ENCODE data around the gene HOXC13.

HOXC13 gene

DNA sequence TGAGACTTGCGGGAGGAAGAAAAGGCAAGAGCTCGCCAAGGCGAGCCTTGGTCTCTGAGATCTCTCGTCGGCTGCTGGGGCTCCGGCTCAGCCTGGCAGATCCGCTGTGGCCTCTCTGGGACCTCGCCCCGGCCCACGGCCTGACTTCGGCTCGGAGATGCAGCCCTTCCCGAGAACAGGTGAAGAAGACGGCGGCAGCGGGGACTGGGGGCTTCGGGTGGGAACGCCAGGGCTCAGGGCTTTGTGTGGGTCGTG is 55.3 kb downstream of the HOXC13 start:
- Histone ChIP-seq H4K20me1 (ENCODE audit: insufficient read depth, low read length) (no peaks in the 10 kb centered on the region), H3K27me3 (ENCODE audit: insufficient read depth, low read length, poor library complexity) (peaks cover 70% of the 10 kb centered on the region), H3K36me3 (ENCODE audit: insufficient read depth, low read length) (no peaks in the 10 kb centered on the region), H3K9me3 (ENCODE audit: insufficient read depth, low read length, severe bottlenecking) (no peaks in the 10 kb centered on the region), H3K4me1 (ENCODE audit: insufficient read depth, low read length) (peaks cover 26% of the 10 kb centered on the region), H3K79me2 (ENCODE audit: insufficient read depth, low read length) (no peaks in the 10 kb centered on the region), H3K4me3 (ENCODE audit: low read depth in 1 of 2, low read length in 2 of 2) (no peak overlapping the region), H2AFZ (ENCODE audit: low read depth, low read length) (no peak overlapping the region), H3K27ac (ENCODE audit: low read length) (no peak overlapping the region), H3K4me2 (ENCODE audit: insufficient read depth, low read length) (no peak overlapping the region), H3K9ac (ENCODE audit: low read depth, low read length) (no peak overlapping the region)
- DNase-seq (no peak), ATAC-seq (ENCODE audit: insufficient read depth, low read depth) (no peak)
- TF ChIP-seq, protein P1, sequence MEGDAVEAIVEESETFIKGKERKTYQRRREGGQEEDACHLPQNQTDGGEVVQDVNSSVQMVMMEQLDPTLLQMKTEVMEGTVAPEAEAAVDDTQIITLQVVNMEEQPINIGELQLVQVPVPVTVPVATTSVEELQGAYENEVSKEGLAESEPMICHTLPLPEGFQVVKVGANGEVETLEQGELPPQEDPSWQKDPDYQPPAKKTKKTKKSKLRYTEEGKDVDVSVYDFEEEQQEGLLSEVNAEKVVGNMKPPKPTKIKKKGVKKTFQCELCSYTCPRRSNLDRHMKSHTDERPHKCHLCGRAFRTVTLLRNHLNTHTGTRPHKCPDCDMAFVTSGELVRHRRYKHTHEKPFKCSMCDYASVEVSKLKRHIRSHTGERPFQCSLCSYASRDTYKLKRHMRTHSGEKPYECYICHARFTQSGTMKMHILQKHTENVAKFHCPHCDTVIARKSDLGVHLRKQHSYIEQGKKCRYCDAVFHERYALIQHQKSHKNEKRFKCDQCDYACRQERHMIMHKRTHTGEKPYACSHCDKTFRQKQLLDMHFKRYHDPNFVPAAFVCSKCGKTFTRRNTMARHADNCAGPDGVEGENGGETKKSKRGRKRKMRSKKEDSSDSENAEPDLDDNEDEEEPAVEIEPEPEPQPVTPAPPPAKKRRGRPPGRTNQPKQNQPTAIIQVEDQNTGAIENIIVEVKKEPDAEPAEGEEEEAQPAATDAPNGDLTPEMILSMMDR (IDR thresholded peaks at IDR 0.05; ENCODE audit: borderline replicate concordance, extremely low read depth, low read length, poor library complexity, severe bottlenecking): no peak
- no peak for TF ChIP-seq EZH2 (IDR thresholded peaks at IDR 0.05; ENCODE audit: borderline replicate concordance, low read depth, low read length, severe bottlenecking)

DNA sequence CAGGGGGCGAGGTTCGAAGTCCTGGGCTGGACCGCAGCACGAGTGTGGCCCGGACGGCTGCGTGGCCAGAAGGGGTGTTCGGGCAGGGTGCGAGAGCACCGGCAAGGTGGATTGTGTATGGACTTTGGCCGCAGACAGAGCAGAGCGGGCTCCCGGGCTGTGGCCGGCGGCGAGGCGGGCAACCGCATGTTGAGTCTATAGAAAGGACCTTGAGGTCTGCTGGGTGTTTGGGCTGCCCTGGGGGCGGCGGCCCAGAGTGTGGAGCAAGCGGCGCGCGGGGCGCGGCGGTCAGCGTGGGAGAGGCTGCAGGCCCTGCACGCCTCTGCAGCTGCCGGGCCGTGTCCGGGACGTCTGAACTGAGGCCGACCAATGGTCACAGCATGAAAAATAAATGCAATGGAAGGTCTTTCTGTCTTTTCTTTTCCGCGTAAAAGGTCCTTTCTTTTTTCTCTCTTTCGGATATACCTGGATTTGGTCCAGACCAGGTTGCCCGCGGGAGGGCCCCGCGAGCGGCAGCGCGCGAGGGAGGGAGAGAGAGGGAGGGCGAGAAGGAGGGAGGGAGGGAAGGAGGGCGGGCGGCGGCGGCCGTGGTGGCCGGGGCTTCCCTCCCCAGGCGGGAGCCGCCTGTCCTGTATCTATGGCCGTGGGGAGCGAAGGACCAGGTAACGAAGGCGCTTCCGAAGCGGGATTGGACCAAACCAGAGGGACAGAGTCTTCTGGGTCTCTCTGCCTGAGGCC is 55.8 kb downstream of the HOXC13 start:
- H3K4me3 ChIP-seq (ENCODE audit: low read depth in 1 of 2, low read length in 2 of 2): no peak overlapping the region
- H3K36me3 ChIP-seq (ENCODE audit: insufficient read depth, low read length): no peaks in the 10 kb centered on the region
- peaks cover 21% of the 10 kb centered on the region for H3K4me1 ChIP-seq (ENCODE audit: insufficient read depth, low read length)
- ATAC-seq (ENCODE audit: insufficient read depth, low read depth) (no peak), DNase-seq (no peak)
- no peaks in the 10 kb centered on the region for H3K79me2 ChIP-seq (ENCODE audit: insufficient read depth, low read length)
- H4K20me1 ChIP-seq (ENCODE audit: insufficient read depth, low read length): no peaks in the 10 kb centered on the region
- no peak overlapping the region for H3K9ac ChIP-seq (ENCODE audit: low read depth, low read length)
- H3K27ac ChIP-seq (ENCODE audit: low read length): no peak overlapping the region
- peaks cover 65% of the 10 kb centered on the region for H3K27me3 ChIP-seq (ENCODE audit: insufficient read depth, low read length, poor library complexity)
- no peak overlapping the region for H3K4me2 ChIP-seq (ENCODE audit: insufficient read depth, low read length)
- H3K9me3 ChIP-seq (ENCODE audit: insufficient read depth, low read length, severe bottlenecking): no peaks in the 10 kb centered on the region
- no peak overlapping the region for H2AFZ ChIP-seq (ENCODE audit: low read depth, low read length)
- TF ChIP-seq, protein P1 (IDR thresholded peaks at IDR 0.05; ENCODE audit: borderline replicate concordance, extremely low read depth, low read length, poor library complexity, severe bottlenecking): no peak
- no peak for TF ChIP-seq EZH2 (IDR thresholded peaks at IDR 0.05; ENCODE audit: borderline replicate concordance, low read depth, low read length, severe bottlenecking)

DNA sequence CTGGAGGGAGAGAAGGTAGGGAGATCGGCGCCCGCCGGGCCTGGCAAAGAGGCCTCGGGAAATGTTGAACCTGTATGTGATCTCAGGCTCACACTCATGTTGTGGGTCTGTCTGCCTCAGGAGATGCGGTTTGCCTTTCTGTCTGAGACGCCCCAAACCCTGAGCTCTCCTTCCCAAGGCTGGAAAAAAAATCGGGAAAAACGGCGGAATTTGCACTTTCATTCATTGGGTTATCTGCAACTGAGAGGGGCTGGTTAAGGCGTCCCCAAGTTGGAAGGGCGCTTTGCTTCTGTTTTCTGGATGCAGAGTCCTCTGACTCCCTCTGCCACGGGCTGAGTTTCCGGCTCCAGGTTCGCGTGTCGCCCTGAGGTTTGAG is 56.4 kb downstream of the HOXC13 start:
- no peaks in the 10 kb centered on the region for H3K36me3 ChIP-seq (ENCODE audit: insufficient read depth, low read length)
- H3K9me3 ChIP-seq (ENCODE audit: insufficient read depth, low read length, severe bottlenecking): no peaks in the 10 kb centered on the region
- no peak overlapping the region for H3K27ac ChIP-seq (ENCODE audit: low read length)
- ATAC-seq (ENCODE audit: insufficient read depth, low read depth) (no peak), DNase-seq (no peak)
- no peak overlapping the region for H3K4me3 ChIP-seq (ENCODE audit: low read depth in 1 of 2, low read length in 2 of 2)
- H3K4me1 ChIP-seq (ENCODE audit: insufficient read depth, low read length): peaks cover 18% of the 10 kb centered on the region
- no peak overlapping the region for H3K4me2 ChIP-seq (ENCODE audit: insufficient read depth, low read length)
- H2AFZ ChIP-seq (ENCODE audit: low read depth, low read length): peak overlapping the region; percentile 70; the same call in 1 of the 2 replicates
- peaks cover 59% of the 10 kb centered on the region for H3K27me3 ChIP-seq (ENCODE audit: insufficient read depth, low read length, poor library complexity)
- no peaks in the 10 kb centered on the region for H4K20me1 ChIP-seq (ENCODE audit: insufficient read depth, low read length)
- H3K9ac ChIP-seq (ENCODE audit: low read depth, low read length): no peak overlapping the region
- TF ChIP-seq, protein P1 (IDR thresholded peaks at IDR 0.05; ENCODE audit: borderline replicate concordance, extremely low read depth, low read length, poor library complexity, severe bottlenecking): no peak
- TF ChIP-seq EZH2 (IDR thresholded peaks at IDR 0.05; ENCODE audit: borderline replicate concordance, low read depth, low read length, severe bottlenecking): no peak
- H3K79me2 ChIP-seq (ENCODE audit: insufficient read depth, low read length): no peaks in the 10 kb centered on the region
